HG02759 (cell line): Measurements from ENCODE around the gene CANT1.

Experiments
- ATAC-seq: cut with Tn5 transposase; IDR thresholded peaks from one replicate; pipeline ENCODE4 v1.9.1; 2021; ENCODE audit warnings: mild to moderate bottlenecking, moderate library complexity; ENCODE audit not compliant: unreplicated experiment

The CANT1 gene

DNA sequence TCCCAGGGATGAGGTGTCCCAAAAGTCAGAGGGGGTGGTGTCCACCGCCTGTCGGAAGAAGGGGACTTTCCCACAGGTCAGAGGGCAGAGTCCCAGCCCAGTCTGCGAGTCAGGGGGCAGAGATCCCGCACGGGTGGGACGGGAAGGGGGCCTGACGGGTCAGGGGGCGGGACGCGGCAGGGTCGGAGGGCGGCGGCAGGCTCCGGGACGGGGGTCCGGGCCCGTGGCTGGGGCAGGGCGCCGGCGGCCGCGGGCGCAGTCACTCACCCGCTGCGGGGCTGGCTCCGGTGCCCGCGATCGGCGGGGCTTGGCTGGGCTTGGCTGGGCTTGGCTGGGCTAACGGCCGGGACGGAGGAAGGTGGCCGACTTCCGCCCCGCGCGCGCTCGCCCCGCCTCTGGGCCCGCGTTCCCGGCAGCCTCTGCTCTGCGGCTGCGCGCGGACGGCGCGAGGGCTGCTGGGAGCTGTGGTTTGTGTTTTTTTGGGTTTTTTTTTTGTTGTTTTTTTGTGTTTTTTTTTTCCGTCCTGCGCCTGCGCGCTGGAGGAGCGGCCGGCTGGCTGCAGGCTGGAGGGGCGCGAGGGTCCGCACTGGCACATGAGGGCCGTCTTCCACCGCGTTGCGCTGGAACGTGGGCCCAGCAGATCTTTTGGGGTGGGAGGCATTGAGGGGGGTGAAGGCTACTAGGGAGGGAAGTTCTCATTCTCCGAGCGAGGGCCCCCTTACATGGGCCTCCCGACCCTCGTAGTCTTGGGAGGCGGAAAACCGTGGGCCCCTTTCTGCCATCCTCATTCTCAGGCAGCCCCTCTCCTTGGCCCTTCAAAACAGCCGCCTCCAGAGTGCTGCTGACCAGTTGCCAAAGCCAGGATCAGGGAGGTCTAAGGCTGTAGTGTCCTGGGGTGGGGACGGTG is at the start of gene CANT1:
CANT1 (minus strand) TSS at position 368 of the 907 bp plus-strand sequence. CDS start 12,142 bp downstream, outside the sequence.
- ATAC-seq = peak; percentile 96

DNA sequence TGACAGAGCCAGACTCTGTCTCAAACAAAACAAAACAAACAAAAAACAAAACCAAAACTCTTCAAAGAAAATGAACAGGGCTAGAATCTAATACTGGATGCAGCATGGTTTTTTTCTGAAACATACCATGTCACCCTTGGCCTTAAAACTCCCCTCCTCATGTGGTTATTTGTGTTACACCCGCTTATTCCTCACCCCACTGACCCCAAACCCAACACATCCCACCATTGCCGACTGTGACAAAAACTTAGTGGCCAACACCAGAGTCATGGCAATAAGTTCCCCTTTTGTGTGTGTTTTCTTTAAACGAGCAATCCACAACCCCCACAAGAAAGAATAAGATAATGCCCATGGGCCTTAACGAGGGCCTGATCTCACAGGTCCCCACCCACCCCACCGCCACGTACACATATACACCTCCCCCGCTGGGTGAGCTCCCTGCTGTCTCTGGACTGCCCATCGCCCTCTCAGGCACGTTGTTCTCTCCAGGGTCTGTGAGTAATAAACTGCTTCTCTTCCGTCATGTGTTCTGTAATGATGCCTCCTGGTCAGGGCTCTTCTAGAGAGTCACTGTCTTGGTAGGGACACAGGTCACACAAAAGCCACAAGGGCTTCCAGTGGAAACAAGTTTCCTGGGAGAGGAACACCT is 48.3 kb upstream of the CANT1 start:
- ATAC-seq = no peak

DNA sequence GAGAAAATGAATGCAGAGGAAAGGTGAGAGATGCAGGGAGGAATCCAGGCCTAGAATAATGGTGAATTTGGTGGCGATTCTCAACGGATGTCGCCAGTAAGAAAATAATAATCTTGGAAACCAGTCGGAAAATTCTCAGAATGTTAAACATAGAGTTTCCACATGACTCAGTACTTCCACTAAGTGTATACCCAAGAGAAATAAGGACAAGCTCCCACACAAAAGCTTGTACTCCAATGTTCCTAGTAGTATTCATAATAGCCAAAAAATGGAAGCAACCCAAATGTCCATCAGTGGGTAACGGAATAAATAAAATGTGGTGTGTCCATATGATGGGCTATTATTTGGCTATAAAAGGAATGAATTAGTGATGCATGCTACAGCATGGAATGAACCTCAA is 45.6 kb upstream of the CANT1 start:
- no peak for ATAC-seq

DNA sequence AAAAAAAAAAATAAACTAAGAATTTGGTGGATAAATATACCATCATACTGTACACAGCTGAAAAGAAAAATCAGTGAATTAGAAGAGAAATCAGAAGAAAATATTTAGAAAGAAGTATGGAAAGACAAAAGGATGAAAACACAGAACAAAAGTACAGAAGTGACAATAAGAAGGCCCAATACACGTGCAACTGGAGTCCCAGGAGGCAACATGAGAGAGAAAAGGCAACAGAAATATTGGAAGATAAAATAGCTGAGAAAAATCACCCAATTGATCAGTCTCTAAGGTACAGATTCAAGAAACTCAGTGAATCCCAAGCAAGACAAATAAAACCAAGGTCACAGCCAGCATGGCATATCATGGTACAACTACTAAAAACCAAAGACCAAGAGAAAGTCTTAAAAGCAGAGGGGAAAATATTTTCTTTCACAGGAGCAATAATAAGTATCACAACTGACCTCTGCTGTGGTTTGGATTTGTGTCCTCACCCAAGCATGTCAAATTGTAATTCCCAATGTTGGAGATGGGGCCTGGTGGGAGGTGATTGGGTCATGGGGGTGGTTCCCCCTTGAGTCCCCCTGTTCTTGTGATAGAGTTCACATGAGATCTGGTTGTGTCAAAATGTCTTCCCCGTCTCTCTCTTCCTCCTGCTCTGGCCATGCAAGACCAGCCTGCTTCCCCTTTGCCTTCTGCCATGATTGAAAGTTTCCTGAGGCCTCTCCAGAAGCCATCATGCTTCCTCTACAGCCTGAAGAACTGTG is 44.8 kb upstream of the CANT1 start:
- no peak for ATAC-seq

DNA sequence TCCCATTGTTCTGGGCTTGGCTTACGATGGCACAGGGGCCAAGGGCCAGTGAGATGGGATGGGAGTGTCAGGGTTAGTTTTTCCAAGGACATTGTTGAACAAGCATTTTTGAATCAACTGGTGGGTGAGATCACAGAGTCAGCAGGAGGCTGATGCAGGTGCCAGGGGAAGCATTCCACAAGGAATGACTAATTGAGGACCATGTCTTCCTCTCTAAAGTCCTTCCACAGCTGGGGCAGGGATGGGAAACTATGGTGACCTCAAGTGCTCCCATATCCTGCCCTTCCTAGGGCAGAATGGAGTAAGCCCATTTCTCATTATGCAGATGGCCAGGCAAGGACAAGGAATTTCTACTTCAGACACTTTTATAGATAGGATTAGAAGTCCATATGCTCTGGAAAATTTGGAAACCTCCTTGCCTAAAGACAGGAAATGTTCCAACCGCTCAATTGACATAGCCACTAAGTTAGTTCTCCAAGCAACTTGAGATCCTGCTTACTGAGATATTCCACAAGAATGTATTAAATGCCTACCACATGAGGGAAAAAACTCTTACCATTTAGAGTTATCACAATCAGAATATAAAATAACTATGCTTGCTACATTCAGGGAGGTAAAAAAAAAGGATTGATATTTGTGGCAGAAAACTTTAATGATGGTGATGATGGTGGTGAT is 43.8 kb upstream of the CANT1 start:
- no peak for ATAC-seq

DNA sequence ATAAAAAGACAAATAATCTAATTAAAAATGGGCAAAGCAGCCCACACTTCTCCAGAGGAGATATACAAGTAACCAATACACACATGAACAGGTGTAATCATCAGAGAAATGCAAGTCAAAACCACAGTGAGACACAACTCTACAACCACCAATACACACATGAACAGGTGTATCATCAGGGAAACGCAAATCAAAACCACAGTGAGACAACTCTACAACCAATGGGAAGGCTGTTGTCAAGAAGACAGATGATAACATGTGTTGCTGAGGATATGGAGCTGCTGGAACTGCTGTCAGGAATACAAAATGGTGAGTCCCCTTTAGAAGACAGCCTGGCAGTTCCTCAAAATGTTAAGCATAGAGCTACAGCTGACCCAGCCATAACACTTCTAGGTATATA is 42.6 kb upstream of the CANT1 start:
- ATAC-seq = no peak

DNA sequence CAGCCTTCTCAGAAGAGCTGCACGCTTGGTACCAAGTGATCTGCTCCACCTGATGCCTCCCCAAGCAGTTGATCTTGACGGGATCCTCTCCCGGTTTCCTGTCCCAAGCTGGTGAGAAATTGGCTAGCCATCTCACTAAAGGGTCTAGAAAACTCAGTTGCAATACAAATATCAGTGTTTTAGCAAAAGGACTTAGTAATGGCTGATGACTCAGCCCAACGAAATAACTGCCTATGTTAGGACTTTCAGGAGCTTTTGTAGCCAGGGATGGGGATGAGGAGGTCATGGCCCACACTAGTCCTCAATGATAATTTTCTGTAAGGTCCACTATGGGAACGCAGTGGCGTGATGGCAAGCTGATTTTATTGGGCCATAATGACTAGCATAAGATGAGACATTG is 41.7 kb upstream of the CANT1 start:
- ATAC-seq = no peak

DNA sequence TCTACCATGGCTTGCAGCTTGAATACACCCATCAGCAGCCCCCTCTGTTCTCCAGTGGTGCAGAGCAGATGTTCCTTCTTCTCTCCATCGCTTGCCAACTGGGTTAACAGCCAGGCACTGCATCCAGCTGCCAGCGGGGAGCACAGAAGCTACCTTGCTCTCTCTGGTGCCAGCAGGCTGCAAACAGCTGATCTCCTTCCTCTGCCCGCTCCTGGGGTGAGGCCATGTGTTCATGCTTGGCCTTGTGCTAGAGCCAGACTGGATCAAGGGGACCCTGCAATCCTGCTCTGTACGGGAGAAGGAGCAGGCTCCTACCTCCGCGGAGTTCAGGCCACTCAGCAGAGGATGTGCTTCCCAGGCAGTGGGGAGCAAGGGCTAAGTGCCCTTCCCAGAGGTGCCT is 41.0 kb upstream of the CANT1 start:
- no peak for ATAC-seq

DNA sequence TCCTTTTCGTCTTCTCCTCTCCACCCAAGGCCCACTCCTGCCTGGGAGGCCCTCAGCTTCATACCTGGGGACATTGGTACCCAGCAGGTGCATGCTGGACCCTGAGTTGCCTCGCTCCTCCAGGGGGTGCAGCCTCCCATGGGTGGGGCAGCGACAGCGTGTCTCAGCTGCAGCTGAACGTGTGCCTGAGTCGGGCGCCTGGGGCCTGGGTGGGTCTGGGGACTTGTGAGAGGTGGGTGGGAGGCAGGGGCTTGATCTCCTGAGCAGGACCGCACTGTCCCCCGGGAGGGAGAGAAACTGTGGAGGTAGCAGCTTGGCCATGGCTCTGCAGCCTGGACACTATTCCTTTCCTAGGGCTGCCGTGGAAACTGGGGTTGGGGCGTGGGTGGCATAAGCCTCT is 40.3 kb upstream of the CANT1 start:
- ATAC-seq = no peak

DNA sequence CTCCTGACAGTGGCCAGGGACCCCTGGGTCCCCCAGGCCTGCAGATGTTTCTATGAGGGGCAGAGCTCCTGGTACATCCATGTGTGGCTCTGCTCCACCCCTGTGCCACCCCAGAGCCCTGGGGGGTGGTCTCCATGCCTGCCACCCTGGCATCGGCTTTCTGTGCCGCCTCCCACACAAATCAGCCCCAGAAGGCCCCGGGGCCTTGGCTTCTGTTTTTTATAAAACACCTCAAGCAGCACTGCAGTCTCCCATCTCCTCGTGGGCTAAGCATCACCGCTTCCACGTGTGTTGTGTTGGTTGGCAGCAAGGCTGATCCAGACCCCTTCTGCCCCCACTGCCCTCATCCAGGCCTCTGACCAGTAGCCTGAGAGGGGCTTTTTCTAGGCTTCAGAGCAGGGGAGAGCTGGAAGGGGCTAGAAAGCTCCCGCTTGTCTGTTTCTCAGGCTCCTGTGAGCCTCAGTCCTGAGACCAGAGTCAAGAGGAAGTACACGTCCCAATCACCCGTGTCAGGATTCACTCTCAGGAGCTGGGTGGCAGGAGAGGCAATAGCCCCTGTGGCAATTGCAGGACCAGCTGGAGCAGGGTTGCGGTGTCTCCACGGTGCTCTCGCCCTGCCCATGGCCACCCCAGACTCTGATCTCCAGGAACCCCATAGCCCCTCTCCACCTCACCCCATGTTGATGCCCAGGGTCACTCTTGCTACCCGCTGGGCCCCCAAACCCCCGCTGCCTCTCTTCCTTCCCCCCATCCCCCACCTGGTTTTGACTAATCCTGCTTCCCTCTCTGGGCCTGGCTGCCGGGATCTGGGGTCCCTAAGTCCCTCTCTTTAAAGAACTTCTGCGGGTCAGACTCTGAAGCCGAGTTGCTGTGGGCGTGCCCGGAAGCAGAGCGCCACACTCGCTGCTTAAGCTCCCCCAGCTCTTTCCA is 39.5 kb upstream of the CANT1 start:
- no peak for ATAC-seq

DNA sequence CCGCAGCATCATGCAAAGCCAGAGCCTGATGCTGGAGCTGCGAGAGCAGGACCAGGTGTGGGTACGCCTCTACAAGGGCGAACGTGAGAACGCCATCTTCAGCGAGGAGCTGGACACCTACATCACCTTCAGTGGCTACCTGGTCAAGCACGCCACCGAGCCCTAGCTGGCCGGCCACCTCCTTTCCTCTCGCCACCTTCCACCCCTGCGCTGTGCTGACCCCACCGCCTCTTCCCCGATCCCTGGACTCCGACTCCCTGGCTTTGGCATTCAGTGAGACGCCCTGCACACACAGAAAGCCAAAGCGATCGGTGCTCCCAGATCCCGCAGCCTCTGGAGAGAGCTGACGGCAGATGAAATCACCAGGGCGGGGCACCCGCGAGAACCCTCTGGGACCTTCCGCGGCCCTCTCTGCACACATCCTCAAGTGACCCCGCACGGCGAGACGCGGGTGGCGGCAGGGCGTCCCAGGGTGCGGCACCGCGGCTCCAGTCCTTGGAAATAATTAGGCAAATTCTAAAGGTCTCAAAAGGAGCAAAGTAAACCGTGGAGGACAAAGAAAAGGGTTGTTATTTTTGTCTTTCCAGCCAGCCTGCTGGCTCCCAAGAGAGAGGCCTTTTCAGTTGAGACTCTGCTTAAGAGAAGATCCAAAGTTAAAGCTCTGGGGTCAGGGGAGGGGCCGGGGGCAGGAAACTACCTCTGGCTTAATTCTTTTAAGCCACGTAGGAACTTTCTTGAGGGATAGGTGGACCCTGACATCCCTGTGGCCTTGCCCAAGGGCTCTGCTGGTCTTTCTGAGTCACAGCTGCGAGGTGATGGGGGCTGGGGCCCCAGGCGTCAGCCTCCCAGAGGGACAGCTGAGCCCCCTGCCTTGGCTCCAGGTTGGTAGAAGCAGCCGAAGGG is 38.6 kb upstream of the CANT1 start:
- no peak for ATAC-seq

DNA sequence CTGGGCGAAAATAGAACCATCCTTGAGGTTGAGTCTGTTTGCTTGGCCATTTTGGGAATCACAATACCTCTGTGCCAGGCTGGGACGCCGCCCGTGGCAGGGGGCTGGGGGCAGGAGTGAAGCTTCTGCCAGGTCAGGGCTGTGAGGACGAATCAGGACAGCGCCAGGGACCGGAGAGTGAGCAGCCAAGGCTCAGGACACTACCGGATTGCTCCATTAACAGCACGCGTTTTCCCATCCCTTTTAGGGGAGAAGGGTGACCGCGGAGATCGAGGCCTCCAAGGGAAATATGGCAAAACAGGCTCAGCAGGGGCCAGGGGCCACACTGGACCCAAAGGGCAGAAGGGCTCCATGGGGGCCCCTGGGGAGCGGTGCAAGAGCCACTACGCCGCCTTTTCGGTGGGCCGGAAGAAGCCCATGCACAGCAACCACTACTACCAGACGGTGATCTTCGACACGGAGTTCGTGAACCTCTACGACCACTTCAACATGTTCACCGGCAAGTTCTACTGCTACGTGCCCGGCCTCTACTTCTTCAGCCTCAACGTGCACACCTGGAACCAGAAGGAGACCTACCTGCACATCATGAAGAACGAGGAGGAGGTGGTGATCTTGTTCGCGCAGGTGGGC is 37.8 kb upstream of the CANT1 start:
- no peak for ATAC-seq

DNA sequence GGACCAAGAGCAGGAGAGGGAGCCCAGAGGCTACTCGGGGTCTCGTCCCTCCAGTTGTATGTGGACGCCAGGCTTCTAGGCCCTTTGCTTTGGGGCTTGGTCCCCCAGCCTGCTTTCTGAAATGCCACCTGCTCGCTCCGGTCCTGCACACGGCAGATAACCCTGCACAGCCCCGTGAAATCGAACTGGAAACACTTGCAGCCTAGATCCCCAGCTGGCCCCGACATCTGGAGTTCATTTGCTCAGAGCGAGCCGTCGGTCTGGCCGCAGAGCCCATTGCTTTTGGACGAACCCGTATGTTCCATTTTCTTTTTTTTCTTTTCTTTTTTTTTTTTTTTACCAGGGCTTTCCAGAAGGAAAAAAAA is 37.3 kb upstream of the CANT1 start:
- no peak for ATAC-seq

DNA sequence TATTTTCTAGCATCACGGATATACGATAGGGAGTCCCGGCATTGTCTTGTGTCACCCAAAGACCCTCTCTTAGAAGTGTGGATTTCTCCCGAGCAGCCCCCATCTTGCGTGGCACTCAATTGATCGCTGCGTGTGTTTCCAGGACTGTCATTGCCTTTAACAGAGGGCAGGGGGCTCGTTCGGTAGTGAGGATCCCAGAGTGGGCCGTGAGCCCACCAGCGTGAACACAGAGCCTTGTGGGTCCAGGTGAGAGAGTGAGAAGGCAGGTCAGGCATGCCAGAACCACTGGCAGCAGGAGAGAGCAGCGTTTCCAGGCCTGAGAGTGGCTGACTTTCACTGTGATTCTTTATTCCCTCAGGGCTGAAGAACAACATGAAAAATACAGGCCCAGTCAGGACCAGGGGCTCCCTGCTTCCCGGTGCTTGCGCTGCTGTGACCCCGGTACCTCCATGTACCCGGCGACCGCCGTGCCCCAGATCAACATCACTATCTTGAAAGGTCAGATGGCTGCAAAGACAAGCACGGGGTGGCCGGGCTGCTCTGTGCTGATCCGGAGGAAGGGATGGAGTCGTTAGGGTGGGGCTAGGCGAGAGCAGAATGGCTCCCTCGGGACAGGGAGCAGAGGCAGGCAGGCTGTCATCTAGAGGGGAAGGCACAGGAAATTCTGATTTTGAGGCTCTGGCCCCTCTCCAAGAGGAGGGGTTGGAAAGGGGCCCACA is 36.8 kb upstream of the CANT1 start:
- ATAC-seq = no peak

DNA sequence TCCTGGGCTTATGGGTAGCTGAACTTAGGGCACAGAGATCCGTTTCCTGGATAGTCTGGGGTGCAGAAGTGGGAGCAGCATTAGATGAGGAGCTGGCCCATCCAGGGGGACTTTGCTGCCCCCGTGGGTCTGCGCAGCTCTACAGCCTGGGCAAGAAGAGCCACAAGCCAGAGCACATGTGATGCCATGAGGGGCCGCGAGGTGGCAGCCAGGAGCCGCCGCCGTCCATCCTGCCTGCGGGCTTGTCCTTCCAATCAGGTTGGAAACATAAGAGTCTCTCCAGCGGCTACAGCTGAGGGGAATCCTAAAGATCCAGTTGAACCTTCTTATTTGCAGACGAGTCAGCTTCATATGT is 36.3 kb upstream of the CANT1 start:
- no peak for ATAC-seq

DNA sequence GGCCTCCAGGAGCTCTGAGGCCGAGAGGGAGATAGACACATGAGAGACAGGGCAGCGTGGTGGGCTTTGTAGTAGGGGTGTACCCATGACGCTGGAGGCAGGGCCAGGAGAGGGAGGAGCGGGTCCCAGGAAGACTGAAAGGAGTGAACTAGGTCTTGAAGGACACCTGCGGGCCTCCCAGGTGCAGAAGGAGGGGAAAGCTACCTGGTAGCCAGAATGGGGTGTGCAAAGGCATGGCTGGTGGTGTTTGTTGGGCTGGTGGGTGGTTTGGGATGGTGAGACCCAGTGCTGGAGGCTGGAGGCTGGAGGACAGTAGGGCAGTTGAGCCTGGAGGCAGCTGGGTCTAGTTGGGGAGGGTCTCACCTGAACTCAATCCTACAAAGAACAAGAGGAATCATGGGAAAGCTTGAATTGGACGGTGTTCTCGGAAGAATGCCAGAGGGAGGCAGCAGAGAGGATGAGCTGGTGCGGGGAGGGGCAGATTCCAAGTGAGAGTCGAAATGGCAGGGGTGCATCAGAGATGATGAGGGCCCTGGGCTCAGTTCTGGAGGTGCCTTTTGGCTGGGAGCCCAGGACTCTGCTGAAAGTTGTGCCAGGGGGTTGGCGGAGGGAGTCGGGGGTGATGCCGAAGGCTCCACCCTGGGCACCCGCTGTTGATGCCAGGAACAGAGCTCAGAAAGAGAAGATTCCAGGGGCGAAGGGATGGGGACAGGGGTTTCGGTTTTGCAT is 35.6 kb upstream of the CANT1 start:
- no peak for ATAC-seq

DNA sequence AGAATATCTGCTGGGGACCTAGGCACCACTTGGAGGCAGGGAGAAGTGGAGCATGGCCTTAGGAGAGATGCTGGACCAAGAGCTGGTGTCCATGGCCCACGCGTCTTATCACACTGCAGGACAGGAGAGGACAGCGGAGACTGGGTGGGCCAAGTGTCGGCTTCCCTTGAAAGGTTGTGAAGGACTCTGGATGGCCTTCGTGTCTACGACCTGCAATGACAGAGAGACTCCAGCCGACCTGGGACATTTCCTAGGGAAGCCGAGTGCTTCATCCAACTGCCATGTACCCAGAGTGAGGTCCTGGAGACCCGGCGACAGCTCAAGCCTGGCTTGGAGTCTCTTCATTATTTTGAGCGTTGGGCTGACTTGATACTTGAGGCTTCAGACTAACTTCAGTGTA is 34.9 kb upstream of the CANT1 start:
- ATAC-seq = no peak
